ENCODE data around the gene ZNF414.

The ZNF414 gene

DNA sequence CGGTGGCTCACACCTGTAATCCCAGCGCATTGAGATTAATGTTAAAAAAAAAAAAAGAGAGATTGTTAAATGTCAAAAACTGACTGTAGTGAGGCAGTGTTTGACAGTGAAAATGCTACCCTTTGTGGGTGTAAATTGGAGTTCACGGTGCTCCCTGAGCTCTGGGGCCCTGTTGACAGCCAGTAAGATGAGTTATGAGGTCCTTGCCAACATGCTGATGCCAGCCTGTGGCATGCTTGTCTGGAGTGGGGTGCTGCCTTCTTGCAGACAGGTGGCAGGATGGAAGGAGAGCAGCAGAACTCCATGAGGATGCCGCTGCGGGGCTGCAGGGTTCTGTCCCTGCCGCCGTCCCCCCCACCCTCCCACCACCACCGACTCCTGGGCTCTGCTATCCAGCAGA, 37.4 kb downstream of the ZNF414 start:
- no peak for TF ChIP-seq Cebpa-rat (IDR thresholded peaks at IDR 0.05)
- H3K4me2 ChIP-seq = no peak overlapping the region
- H3K9me3 ChIP-seq (replicated peaks in 1 of 11) = no peaks in the 10 kb centered on the region
- H3K4me3 ChIP-seq = no peak overlapping the region
- peaks cover 85 to 100% (median 97%) of the 10 kb centered on the region in 11 experiments for H4K20me1 ChIP-seq
- peaks cover 43 to 58% (median 46%) of the 10 kb centered on the region in 10 experiments for H3K4me1 ChIP-seq
- no peak overlapping the region for H3K9ac ChIP-seq
- H3K36me3 ChIP-seq = peaks cover 87 to 100% (median 95%) of the 10 kb centered on the region in 11 experiments
- no peaks in the 10 kb centered on the region for H3K27me3 ChIP-seq
- H3K27ac ChIP-seq = no peak overlapping the region

DNA sequence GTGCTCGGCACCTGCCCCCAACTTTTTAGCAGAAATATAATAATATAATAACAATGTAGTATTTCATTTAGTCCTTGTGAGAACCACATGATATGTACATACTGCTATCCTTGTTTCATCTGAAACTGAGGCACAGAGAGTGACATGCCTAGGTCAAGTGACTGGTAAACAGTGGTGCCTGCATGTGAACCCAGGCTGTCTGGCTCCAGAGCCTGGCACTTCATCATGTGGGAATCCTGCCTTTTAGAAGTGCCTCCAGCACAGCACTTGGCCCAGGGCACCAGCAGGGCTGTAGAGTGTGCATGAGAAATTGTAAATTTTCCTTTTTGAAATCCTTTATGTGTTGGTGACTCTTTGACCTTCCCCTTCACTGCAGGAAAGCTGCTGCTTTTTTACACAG, 39.0 kb downstream of the ZNF414 start:
- Histone ChIP-seq H3K27me3 (no peaks in the 10 kb centered on the region), H4K20me1 (peaks cover 77 to 100% (median 97%) of the 10 kb centered on the region in 11 experiments), H3K27ac (peak overlapping the region in 9 of 11 experiments; percentile 28 to 77 (median 67); a peak in 14 of 22 replicates), H3K4me1 (peaks cover 58 to 62% (median 61%) of the 10 kb centered on the region in 10 experiments), H3K4me2 (peak overlapping the region; percentile 69 to 83 (median 75)), H3K9ac (peak overlapping the region in 9 of 11 experiments; percentile 11 to 62 (median 21); a peak in 14 of 22 replicates), H3K4me3 (no peak overlapping the region), H3K9me3 (replicated peaks in 1 of 11) (no peaks in the 10 kb centered on the region), H3K36me3 (peaks cover 87 to 100% (median 95%) of the 10 kb centered on the region in 11 experiments)
- TF ChIP-seq Cebpa-rat (IDR thresholded peaks at IDR 0.05) = no peak

DNA sequence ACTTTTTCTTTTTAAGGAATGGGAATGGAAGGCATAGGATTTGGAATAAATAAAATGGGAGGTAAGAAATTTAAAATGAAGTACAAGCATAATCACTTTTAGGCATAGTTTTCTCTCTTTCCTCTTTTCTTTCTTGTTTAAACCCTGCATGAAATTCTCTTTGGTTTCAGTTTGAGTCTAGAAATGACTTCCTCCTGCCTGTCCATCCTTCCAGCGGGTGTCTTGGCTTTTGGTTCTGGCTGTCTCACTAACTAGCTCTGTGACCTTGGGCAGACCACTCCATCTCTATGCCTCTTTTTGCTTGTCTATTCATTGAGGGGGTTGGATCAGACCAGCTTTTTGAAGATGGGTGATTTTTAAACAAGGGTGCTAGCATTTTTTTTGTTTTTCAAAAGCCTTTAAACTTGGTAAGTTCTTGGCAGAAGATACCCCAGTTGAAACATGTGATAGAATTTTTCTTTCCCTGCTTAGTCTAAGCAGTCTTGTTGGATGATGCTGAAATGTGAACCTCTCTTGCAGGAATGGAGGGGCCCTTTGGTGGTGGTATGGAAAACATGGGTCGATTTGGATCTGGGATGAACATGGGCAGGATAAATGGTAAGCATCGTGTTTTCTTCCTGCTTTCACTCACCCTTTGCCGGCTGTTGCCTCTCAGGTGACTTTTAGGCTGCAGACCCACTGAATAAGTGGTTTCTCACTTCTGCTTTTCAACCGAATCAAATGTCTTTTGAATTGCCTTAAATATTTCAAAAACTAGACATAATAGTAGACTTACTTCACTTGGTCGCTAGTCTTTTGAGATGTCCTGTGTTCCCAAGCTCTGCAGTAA, 40.1 kb downstream of the ZNF414 start:
- Histone ChIP-seq H3K4me1 (peaks cover 70 to 73% (median 72%) of the 10 kb centered on the region in 10 experiments), H3K9ac (peak overlapping the region in 9 of 11 experiments; percentile 3 to 62 (median 40); a peak in 14 of 22 replicates), H3K27ac (peak overlapping the region in 10 of 11 experiments; percentile 25 to 77 (median 60); a peak in 20 of 22 replicates), H3K4me2 (peak overlapping the region; percentile 69 to 83 (median 75)), H4K20me1 (peaks cover 75 to 100% (median 98%) of the 10 kb centered on the region in 11 experiments), H3K9me3 (replicated peaks in 1 of 11) (no peaks in the 10 kb centered on the region), H3K27me3 (no peaks in the 10 kb centered on the region), H3K36me3 (peaks cover 90 to 100% (median 95%) of the 10 kb centered on the region in 11 experiments), H3K4me3 (no peak overlapping the region)
- no peak for TF ChIP-seq Cebpa-rat (IDR thresholded peaks at IDR 0.05)

DNA sequence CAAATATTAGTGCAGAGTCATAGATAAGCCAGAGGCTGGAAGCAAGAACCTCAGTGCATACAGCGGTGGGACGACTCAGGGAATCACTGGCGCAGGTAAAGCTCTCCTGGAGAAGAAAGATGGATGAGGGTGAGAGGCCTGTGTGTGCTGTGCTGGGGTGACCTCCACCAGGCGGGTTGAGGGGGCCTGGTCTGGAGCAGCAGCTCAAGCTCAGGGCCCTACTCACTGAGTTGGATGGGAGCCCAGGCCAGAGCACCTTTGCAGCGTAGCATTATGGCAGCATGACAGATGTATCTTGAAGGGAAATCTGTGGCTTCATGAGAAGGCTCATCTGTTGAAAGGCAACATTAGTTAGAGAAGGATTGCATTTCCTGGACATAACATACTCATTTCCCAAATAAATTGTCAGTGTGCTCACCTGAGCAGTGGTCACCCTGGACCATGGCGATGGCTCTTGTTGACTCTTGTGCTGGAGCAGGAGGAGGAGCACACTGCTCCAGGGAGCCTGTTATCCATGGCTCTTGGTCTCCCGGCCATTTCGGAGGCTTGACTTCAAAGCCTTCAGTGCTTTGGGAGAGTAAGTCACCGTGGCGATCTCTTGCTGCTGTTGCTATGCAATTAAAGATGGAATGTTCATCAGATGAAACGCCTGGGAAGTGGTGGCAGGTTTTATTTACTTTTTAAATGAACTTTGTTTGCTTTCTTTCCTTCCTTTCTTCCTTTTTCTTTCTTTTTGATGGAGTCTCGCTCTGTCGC, 44.2 kb downstream of the ZNF414 start:
- Histone ChIP-seq H3K36me3 (peaks cover 91 to 100% (median 95%) of the 10 kb centered on the region in 11 experiments), H3K27ac (peak overlapping the region in 8 of 11 experiments; percentile 13 to 70 (median 44); a peak in 14 of 22 replicates), H3K27me3 (no peaks in the 10 kb centered on the region), H3K9me3 (replicated peaks in 1 of 11) (no peaks in the 10 kb centered on the region), H4K20me1 (peaks cover 66 to 100% (median 99%) of the 10 kb centered on the region in 11 experiments; a peak in 21 of 22 replicates), H3K4me2 (peak overlapping the region in 9 of 11 experiments; percentile 29 to 81 (median 62); a peak in 17 of 22 replicates), H3K4me3 (no peak overlapping the region), H3K4me1 (peaks cover 74 to 94% (median 87%) of the 10 kb centered on the region in 10 experiments), H3K9ac (peak overlapping the region in 4 of 11 experiments; percentile 0 to 41 (median 36); a peak in 4 of 22 replicates)
- no peak for TF ChIP-seq Cebpa-rat (IDR thresholded peaks at IDR 0.05)

DNA sequence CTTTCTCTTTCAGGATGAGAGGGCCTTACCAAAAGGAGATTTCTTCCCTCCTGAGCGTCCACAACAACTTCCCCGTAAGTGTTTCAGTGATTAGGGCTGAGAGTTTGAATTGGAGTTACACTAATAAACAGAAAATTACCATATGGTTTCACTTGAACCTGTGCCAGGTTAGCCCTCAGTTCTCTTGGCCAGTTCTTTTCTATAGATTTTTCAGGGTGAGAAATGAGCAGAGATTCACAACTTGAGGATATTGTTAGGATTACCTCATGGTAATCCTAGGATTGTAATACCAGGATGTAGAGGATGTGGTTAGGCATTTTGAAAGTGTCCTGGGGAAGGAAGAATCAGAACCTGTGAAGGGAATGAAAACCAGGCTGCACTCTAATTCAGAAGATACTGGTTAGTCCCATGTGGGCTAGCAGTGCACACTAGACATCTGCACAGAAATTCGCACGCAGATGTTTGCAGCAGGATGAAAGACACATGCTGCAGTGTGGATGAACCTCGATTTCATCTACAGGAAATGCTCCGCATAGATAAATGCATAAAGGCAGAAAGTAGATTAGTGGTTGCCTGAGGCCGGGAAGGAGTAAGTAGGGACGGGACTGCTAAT, 45.1 kb downstream of the ZNF414 start:
- H3K4me3 ChIP-seq = 0 out of 20 replicates have a peak overlapping the region, but pooled peaks of 1 of the 10 experiments have one; percentile 0
- peak overlapping the region; percentile 38 to 81 (median 58); a peak in 20 of 22 replicates for H3K4me2 ChIP-seq
- H3K4me1 ChIP-seq = peaks cover 65 to 85% (median 77%) of the 10 kb centered on the region in 10 experiments
- no peak for TF ChIP-seq Cebpa-rat (IDR thresholded peaks at IDR 0.05)
- H4K20me1 ChIP-seq = peaks cover 66 to 100% (median 99%) of the 10 kb centered on the region in 11 experiments; a peak in 21 of 22 replicates
- peak overlapping the region in 8 of 11 experiments; percentile 31 to 70 (median 47); a peak in 13 of 22 replicates for H3K27ac ChIP-seq
- peaks cover 91 to 100% (median 97%) of the 10 kb centered on the region in 11 experiments for H3K36me3 ChIP-seq
- H3K27me3 ChIP-seq = no peaks in the 10 kb centered on the region
- H3K9ac ChIP-seq = peak overlapping the region in 8 of 11 experiments; percentile 8 to 41 (median 30); a peak in 8 of 22 replicates
- H3K9me3 ChIP-seq (replicated peaks in 1 of 11) = no peaks in the 10 kb centered on the region

DNA sequence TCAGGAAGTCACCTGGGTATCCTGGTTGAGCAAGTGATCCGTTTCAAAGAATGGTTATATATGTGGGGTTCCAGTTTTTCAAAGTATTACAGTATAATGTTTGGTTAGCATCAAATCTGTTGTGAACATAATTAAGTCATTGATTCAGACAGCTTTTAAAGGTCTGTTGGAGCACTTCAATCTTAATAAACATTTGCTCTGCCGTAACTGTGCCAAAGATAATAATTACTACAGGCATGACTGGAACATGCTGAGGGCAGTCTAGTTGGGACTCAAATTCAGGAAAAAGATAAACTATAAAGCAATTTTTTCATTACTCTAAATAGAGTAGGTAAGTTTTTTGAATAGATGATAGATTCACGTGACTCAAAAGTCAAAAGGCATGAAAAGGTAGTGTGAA, 45.8 kb downstream of the ZNF414 start:
- H3K36me3 ChIP-seq = peaks cover 98 to 100% (median 100%) of the 10 kb centered on the region in 11 experiments
- H4K20me1 ChIP-seq = peaks cover 70 to 100% (median 99%) of the 10 kb centered on the region in 11 experiments; a peak in 21 of 22 replicates
- no peak for TF ChIP-seq Cebpa-rat (IDR thresholded peaks at IDR 0.05)
- H3K9ac ChIP-seq = peak overlapping the region in 5 of 11 experiments; percentile 8 to 41 (median 26); a peak in 6 of 22 replicates
- H3K4me2 ChIP-seq = peak overlapping the region in 10 of 11 experiments; percentile 38 to 81 (median 60); a peak in 19 of 22 replicates
- 0 out of 20 replicates have a peak overlapping the region, but pooled peaks of 1 of the 10 experiments have one; percentile 0 for H3K4me3 ChIP-seq
- H3K27ac ChIP-seq = peak overlapping the region in 7 of 11 experiments; percentile 31 to 70 (median 45); a peak in 11 of 22 replicates
- no peaks in the 10 kb centered on the region for H3K9me3 ChIP-seq (replicated peaks in 1 of 11)
- no peaks in the 10 kb centered on the region for H3K27me3 ChIP-seq
- peaks cover 58 to 78% (median 70%) of the 10 kb centered on the region in 10 experiments for H3K4me1 ChIP-seq

DNA sequence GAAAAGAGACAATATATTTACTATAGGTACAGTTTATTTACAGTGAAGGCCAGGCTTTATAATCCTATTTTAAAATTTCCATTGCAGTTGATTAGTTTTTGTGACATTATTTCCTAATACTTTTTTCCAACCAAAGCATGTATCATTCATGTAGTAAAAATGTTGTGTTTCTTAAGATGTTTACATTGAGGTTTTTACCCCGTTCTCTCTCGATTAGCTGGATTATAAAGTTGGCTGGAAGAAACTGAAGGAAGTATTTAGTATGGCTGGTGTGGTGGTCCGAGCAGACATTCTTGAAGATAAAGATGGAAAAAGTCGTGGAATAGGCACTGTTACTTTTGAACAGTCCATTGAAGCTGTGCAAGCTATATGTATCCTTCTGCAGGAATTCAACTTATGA, 47.9 kb downstream of the ZNF414 start:
- Histone ChIP-seq H3K4me2 (peak overlapping the region in 1 of 11 experiments; percentile 6; a peak in 2 of 22 replicates), H4K20me1 (peaks cover 83 to 100% (median 99%) of the 10 kb centered on the region in 11 experiments), H3K27ac (peak overlapping the region in 2 of 11 experiments; percentile 7 to 21; a peak in 1 of 22 replicates), H3K4me3 (no peak overlapping the region), H3K27me3 (no peaks in the 10 kb centered on the region), H3K36me3 (peaks cover 96 to 100% (median 100%) of the 10 kb centered on the region in 11 experiments), H3K9me3 (replicated peaks in 1 of 11) (no peaks in the 10 kb centered on the region), H3K9ac (no peak overlapping the region), H3K4me1 (peaks cover 36 to 58% (median 50%) of the 10 kb centered on the region in 10 experiments)
- no peak for TF ChIP-seq Cebpa-rat (IDR thresholded peaks at IDR 0.05)

DNA sequence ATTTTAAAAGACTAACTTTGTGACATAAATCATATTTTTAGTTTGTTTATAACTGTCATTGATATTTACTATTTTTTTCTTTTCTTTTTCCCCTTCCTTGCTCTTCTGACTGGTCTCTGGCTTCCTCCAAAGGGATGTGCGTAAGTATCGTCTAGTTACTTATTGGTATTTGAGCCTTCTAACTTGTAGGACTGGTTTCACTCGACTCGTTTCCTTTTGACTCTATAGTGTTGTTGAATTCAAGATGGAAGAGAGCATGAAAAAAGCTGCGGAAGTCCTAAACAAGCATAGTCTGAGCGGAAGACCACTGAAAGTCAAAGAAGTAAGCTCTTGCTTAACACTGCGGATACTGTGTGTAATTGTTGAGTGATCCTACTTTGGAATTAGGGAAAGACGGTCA, 50.6 kb downstream of the ZNF414 start:
- no peak for TF ChIP-seq Cebpa-rat (IDR thresholded peaks at IDR 0.05)
- Histone ChIP-seq H3K4me1 (peaks cover 31 to 58% (median 46%) of the 10 kb centered on the region in 10 experiments), H4K20me1 (peaks cover 90 to 100% (median 99%) of the 10 kb centered on the region in 11 experiments), H3K4me2 (no peak overlapping the region), H3K27me3 (no peaks in the 10 kb centered on the region), H3K9ac (no peak overlapping the region), H3K4me3 (no peak overlapping the region), H3K27ac (no peak overlapping the region), H3K9me3 (replicated peaks in 1 of 11) (no peaks in the 10 kb centered on the region), H3K36me3 (peaks cover 89 to 100% (median 100%) of the 10 kb centered on the region in 11 experiments)

Data from BLaER1 treated with 17β-estradiol and CSF1 and Interleukin-3, amounts not matched to agents 10 nM and 100 nM (cell line).